Neural cell (in vitro differentiated cells): ENCODE results near the gene KRT15. TPM values are rescaled to one million over a fixed set of nuclear protein-coding genes. Genes with fewer than 3 reads are reported as not detected.

Experiments used
- H2AFZ ChIP-seq: fragments of 200-600, 300-800 bp; sonication (generic), shearing (Covaris generic); 2 replicates; pipeline ENCODE4 v1.6.0; 2014; ENCODE audit warnings: low read depth, mild to moderate bottlenecking, antibody characterized with exemption, low read length, moderate library complexity
- H3F3A ChIP-seq: fragments of 200-600 bp; shearing (Covaris generic); 2 replicates; pipeline ENCODE4 v1.6.1; 2016; ENCODE audit warnings: mild to moderate bottlenecking, moderate library complexity, mixed read lengths, antibody characterized with exemption, low read length; ENCODE audit not compliant: insufficient read depth, poor library complexity, severe bottlenecking
- H3K27ac ChIP-seq: fragments of 200-600, 300-800 bp; sonication (generic), shearing (Covaris generic); 2 replicates; pipeline ENCODE4 v1.5.1; 2014; ENCODE audit warnings: mild to moderate bottlenecking, low read length, moderate library complexity
- H3K27me3 ChIP-seq: fragments of 300-800, 200-600 bp; sonication (generic), shearing (Covaris generic); 2 replicates; pipeline ENCODE4 v1.6.0; 2014; ENCODE audit warnings: mild to moderate bottlenecking, low read depth, low read length, moderate library complexity; ENCODE audit not compliant: insufficient read depth
- H3K36me3 ChIP-seq: fragments of 300-800, 200-600 bp; sonication (generic), shearing (Covaris generic); 2 replicates; pipeline ENCODE4 v1.5.1; 2014; ENCODE audit warnings: mild to moderate bottlenecking, antibody characterized with exemption, low read length, moderate library complexity; ENCODE audit not compliant: insufficient read depth
- H3K4me2 ChIP-seq: fragments of 300-800, 200-600 bp; sonication (generic), shearing (Covaris generic); 2 replicates; pipeline ENCODE4 v1.6.0; 2014; ENCODE audit warnings: mild to moderate bottlenecking, low read length
- H3K4me3 ChIP-seq: fragments of 300-800, 200-600 bp; sonication (generic), shearing (Covaris generic); 2 replicates; pipeline ENCODE4 v1.5.1; 2014; ENCODE audit warnings: mild to moderate bottlenecking, low read length, moderate library complexity
- H3K79me2 ChIP-seq: fragments of 200-600 bp; shearing (Covaris generic); replicated peaks from 2 replicates; pipeline ENCODE4 v1.6.0; 2014; ENCODE audit warnings: mild to moderate bottlenecking, low read length, moderate library complexity; ENCODE audit not compliant: insufficient read depth
- H3K9ac ChIP-seq: fragments of 300-800, 200-600 bp; sonication (generic), shearing (Covaris generic); 2 replicates; pipeline ENCODE4 v1.6.1; 2016; ENCODE audit warnings: mild to moderate bottlenecking, low read length, mixed read lengths
- H3K9me2 ChIP-seq: fragments of 200-600 bp; shearing (Covaris generic); 2 replicates; pipeline ENCODE4 v1.6.1; 2016; ENCODE audit warnings: mild to moderate bottlenecking, low read length, mixed read lengths; ENCODE audit not compliant: insufficient read depth
- H3K9me3 ChIP-seq: fragments of 200-600, 300-800 bp; sonication (generic), shearing (Covaris generic); 2 replicates; pipeline ENCODE4 v1.6.1; 2016; ENCODE audit warnings: mild to moderate bottlenecking, mixed run types, low read length, moderate library complexity, mixed read lengths
- H4K20me1 ChIP-seq: fragments of 200-600 bp; shearing (Covaris generic); 2 replicates; pipeline ENCODE4 v1.6.1; 2016; ENCODE audit warnings: mild to moderate bottlenecking, mixed run types; ENCODE audit not compliant: insufficient read depth
- EP300 ChIP-seq: fragments of 450-650 bp; conservative IDR thresholded peaks from 2 replicates; pipeline ENCODE4 v1.6.1; 2014; ENCODE audit warnings: antibody characterized with exemption, mild to moderate bottlenecking, moderate library complexity; ENCODE audit not compliant: poor library complexity, severe bottlenecking
- EZH2 ChIP-seq: fragments of 200-600, 300-800 bp; shearing (Covaris generic), sonication (generic); IDR thresholded peaks from 2 replicates; pipeline ENCODE4 v1.6.1; 2014; ENCODE audit warnings: antibody characterized with exemption, low read length, borderline replicate concordance, mild to moderate bottlenecking; ENCODE audit not compliant: insufficient read depth, poor library complexity, severe bottlenecking
- MXI1 ChIP-seq: fragments of 450-650 bp; conservative IDR thresholded peaks from 2 replicates; pipeline ENCODE4 v1.6.1; 2014; ENCODE audit warnings: antibody characterized with exemption, mild to moderate bottlenecking; ENCODE audit not compliant: poor library complexity, severe bottlenecking
- POLR2AphosphoS5 ChIP-seq: IDR thresholded peaks from 2 replicates; pipeline ENCODE4 v1.6.1; 2012
- RAD21 ChIP-seq: fragments of 450-650 bp; conservative IDR thresholded peaks from 2 replicates; pipeline ENCODE4 v1.6.1; 2014; ENCODE audit warnings: antibody characterized with exemption, mild to moderate bottlenecking, moderate library complexity
- SMC3 ChIP-seq: fragments of 450-650 bp; conservative IDR thresholded peaks from 2 replicates; pipeline ENCODE4 v1.6.1; 2014; ENCODE audit warnings: antibody characterized with exemption, mild to moderate bottlenecking, moderate library complexity; ENCODE audit not compliant: poor library complexity
- TAF1 ChIP-seq: IDR thresholded peaks from 2 replicates; pipeline ENCODE4 v1.6.1; 2012; ENCODE audit warnings: low read depth
- polyA plus RNA-seq: library from polyadenylated mRNA; depleted of rRNA; stranded (reverse); fragments of >200 nt; gene quantifications from 2 replicates; pipeline ENCODE4 v1.2.3, GENCODE V29; 2014
- TF ChIP-seq, protein P1 (sequence below): fragments of 450-650 bp; IDR thresholded peaks from 2 replicates; pipeline ENCODE4 v1.5.1; 2014; ENCODE audit warnings: antibody characterized with exemption, mild to moderate bottlenecking, moderate library complexity; ENCODE audit not compliant: poor library complexity, severe bottlenecking
- TF ChIP-seq, protein P2 (sequence below): IDR thresholded peaks from 2 replicates; pipeline ENCODE4 v1.6.1; 2012; ENCODE audit warnings: borderline replicate concordance

Gene KRT15
- polyA plus RNA-seq, 1 donor from 2014 or later, result 0.09 TPM

DNA sequence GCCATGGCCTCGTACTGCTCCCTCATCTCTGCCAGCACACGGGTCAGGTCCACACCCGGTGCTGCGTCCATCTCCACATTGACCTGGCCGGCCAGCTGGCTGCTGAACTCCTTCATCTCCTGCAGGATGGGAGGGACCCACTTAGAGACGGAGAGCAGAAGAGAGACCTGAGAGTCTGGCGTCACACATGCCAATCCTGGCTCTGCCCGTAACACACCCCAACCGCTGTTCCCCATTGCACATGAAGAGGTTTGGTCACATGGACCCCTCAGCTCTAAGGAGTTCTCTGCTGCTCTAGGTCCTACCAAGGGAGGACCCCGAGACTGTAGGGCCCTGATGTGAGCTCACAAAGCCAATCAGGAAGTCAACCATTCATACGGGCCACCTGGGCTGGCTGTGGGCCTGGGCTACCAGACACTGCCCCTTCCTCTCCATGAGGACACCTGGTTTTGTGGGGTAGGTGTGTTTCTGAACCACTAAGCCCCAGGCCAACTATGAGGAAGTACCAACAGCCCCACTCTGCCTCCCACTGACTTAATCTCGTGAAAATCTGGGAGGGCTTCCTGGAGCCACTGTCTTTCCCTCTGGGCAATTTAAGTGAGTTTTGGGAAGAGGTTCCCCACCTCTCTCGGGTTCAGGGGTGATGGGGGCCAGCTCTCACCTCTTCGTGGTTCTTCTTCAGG, 2.4 kb downstream of the KRT15 start:
- H3K27me3 ChIP-seq, result no peaks in the 10 kb centered on the region
- no peaks in the 10 kb centered on the region for H3K9me3 ChIP-seq
- H3K4me3 ChIP-seq, result no peak overlapping the region
- no peaks in the 10 kb centered on the region for H3K36me3 ChIP-seq
- H4K20me1 ChIP-seq, result no peaks in the 10 kb centered on the region
- no peak overlapping the region for H3K9ac ChIP-seq
- H3K79me2 ChIP-seq, result no peaks in the 10 kb centered on the region
- TF ChIP-seq EZH2 (no peak), EP300 (no peak)
- TF ChIP-seq, protein P1, sequence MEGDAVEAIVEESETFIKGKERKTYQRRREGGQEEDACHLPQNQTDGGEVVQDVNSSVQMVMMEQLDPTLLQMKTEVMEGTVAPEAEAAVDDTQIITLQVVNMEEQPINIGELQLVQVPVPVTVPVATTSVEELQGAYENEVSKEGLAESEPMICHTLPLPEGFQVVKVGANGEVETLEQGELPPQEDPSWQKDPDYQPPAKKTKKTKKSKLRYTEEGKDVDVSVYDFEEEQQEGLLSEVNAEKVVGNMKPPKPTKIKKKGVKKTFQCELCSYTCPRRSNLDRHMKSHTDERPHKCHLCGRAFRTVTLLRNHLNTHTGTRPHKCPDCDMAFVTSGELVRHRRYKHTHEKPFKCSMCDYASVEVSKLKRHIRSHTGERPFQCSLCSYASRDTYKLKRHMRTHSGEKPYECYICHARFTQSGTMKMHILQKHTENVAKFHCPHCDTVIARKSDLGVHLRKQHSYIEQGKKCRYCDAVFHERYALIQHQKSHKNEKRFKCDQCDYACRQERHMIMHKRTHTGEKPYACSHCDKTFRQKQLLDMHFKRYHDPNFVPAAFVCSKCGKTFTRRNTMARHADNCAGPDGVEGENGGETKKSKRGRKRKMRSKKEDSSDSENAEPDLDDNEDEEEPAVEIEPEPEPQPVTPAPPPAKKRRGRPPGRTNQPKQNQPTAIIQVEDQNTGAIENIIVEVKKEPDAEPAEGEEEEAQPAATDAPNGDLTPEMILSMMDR, result no peak
- no peak overlapping the region for H3K4me2 ChIP-seq
- no peaks in the 10 kb centered on the region for H3F3A ChIP-seq
- H3K9me2 ChIP-seq, result no peaks in the 10 kb centered on the region
- H2AFZ ChIP-seq, result no peak overlapping the region
- no peak overlapping the region for H3K27ac ChIP-seq

DNA sequence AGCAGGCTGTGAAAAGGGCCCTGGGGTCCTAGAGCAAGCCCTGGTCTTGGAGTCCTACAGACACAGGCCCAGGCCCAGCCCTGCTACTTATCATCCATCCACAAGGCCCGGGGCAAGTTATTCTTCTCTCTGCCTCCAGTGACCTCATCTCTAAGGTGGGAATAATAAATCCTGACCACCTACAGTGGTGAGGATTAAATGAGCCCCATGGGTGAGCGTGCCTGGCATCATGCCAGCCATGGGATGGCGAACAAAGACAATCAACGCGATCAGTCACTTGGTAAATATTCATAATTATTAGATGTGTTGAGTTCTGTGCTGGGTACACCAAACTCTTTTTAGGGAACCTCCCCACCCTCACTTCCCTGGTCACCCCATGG, 5.5 kb downstream of the KRT15 start:
- Histone ChIP-seq H3K4me2 (no peak overlapping the region), H3K9me3 (no peaks in the 10 kb centered on the region), H3K27me3 (no peaks in the 10 kb centered on the region), H3K9me2 (no peaks in the 10 kb centered on the region), H3K4me3 (no peak overlapping the region), H2AFZ (no peak overlapping the region), H4K20me1 (no peaks in the 10 kb centered on the region), H3F3A (no peaks in the 10 kb centered on the region), H3K79me2 (no peaks in the 10 kb centered on the region), H3K36me3 (no peaks in the 10 kb centered on the region), H3K27ac (no peak overlapping the region), H3K9ac (no peak overlapping the region)
- TF ChIP-seq POLR2AphosphoS5, result no peak
- TF ChIP-seq RAD21, result no peak
- no peak for TF ChIP-seq MXI1
- no peak for TF ChIP-seq EZH2
- TF ChIP-seq TAF1, result no peak
- no peak for TF ChIP-seq SMC3
- TF ChIP-seq, protein P1, result no peak
- TF ChIP-seq, protein P2, sequence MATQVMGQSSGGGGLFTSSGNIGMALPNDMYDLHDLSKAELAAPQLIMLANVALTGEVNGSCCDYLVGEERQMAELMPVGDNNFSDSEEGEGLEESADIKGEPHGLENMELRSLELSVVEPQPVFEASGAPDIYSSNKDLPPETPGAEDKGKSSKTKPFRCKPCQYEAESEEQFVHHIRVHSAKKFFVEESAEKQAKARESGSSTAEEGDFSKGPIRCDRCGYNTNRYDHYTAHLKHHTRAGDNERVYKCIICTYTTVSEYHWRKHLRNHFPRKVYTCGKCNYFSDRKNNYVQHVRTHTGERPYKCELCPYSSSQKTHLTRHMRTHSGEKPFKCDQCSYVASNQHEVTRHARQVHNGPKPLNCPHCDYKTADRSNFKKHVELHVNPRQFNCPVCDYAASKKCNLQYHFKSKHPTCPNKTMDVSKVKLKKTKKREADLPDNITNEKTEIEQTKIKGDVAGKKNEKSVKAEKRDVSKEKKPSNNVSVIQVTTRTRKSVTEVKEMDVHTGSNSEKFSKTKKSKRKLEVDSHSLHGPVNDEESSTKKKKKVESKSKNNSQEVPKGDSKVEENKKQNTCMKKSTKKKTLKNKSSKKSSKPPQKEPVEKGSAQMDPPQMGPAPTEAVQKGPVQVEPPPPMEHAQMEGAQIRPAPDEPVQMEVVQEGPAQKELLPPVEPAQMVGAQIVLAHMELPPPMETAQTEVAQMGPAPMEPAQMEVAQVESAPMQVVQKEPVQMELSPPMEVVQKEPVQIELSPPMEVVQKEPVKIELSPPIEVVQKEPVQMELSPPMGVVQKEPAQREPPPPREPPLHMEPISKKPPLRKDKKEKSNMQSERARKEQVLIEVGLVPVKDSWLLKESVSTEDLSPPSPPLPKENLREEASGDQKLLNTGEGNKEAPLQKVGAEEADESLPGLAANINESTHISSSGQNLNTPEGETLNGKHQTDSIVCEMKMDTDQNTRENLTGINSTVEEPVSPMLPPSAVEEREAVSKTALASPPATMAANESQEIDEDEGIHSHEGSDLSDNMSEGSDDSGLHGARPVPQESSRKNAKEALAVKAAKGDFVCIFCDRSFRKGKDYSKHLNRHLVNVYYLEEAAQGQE, result no peak
- no peak for TF ChIP-seq EP300
